Fibroblast of mammary gland (primary cell): Measurements from ENCODE around the gene PDE7B.

Experiments
- DNase-seq: peaks from one replicate; pipeline ENCODE4 v3.0.0-alpha.2; 2010; ENCODE audit warnings: low read depth
- H3K4me3 ChIP-seq: 2 replicates; pipeline ENCODE4 v1.5.1; 2011; ENCODE audit warnings: low read depth, mild to moderate bottlenecking, low read length, moderate library complexity; ENCODE audit not compliant: control insufficient read depth
- TF ChIP-seq, protein P1 (sequence below): conservative IDR thresholded peaks from 2 replicates; pipeline ENCODE4 v1.5.1; 2011; ENCODE audit warnings: low read depth, low read length, inconsistent platforms; ENCODE audit not compliant: control insufficient read depth, insufficient read depth

The PDE7B gene

DNA sequence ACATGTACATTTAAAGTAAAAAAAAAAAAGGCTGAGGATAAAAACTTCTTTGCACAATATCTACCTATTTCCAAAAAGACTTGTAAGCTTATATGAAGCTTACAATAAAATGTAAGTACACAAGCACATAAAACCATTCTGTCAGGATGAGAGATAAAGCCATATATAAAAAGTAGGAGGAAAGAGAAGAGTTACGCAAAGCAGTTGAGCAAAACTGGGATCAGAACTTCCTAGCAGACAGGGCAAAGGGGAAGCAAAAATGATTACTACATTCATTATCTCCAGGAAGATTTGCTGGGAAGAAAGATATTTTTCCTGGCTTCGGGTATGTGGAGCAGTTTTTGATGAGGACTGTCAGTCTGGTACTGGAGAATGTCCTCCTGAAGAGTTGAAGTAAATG, 200.5 kb downstream of the PDE7B start:
- TF ChIP-seq, protein P1, sequence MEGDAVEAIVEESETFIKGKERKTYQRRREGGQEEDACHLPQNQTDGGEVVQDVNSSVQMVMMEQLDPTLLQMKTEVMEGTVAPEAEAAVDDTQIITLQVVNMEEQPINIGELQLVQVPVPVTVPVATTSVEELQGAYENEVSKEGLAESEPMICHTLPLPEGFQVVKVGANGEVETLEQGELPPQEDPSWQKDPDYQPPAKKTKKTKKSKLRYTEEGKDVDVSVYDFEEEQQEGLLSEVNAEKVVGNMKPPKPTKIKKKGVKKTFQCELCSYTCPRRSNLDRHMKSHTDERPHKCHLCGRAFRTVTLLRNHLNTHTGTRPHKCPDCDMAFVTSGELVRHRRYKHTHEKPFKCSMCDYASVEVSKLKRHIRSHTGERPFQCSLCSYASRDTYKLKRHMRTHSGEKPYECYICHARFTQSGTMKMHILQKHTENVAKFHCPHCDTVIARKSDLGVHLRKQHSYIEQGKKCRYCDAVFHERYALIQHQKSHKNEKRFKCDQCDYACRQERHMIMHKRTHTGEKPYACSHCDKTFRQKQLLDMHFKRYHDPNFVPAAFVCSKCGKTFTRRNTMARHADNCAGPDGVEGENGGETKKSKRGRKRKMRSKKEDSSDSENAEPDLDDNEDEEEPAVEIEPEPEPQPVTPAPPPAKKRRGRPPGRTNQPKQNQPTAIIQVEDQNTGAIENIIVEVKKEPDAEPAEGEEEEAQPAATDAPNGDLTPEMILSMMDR = no peak
- DNase-seq = no peak
- H3K4me3 ChIP-seq = no peak overlapping the region

GRCh38 chr6:136058852-136059251, 207.4 kb downstream of the PDE7B start:
- DNase-seq = no peak
- TF ChIP-seq, protein P1 = no peak
- no peak overlapping the region for H3K4me3 ChIP-seq

GRCh38 chr6:136059308-136059707, 207.8 kb downstream of the PDE7B start:
- TF ChIP-seq, protein P1 = no peak
- H3K4me3 ChIP-seq = no peak overlapping the region
- DNase-seq = no peak

GRCh38 chr6:136060052-136060451, 208.6 kb downstream of the PDE7B start:
- no peak for DNase-seq
- TF ChIP-seq, protein P1 = no peak

DNA sequence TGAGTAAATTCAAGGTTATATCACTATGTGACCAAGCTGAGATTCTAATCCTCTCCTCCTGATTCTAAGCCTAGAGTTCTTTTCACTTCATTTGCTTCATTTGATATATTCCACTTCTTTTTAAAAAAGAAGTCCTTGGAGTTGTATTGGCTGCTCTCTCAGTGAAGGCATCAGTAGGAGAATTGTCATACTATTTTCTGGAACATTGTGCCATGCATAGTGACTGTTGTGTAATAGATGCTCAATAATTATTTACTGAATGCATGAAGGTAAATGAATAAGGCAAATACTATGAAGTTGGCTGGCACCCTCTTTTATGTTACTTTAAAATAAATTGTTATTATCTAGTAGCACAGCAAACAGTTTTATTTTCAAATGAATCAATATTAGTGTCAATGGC, 209.3 kb downstream of the PDE7B start:
- no peak overlapping the region for H3K4me3 ChIP-seq
- DNase-seq = no peak
- TF ChIP-seq, protein P1 = no peak

More at GRCh38 chr6:136060052-136060451, 208.6 kb downstream of the PDE7B start:
- no peak overlapping the region for H3K4me3 ChIP-seq

DNA sequence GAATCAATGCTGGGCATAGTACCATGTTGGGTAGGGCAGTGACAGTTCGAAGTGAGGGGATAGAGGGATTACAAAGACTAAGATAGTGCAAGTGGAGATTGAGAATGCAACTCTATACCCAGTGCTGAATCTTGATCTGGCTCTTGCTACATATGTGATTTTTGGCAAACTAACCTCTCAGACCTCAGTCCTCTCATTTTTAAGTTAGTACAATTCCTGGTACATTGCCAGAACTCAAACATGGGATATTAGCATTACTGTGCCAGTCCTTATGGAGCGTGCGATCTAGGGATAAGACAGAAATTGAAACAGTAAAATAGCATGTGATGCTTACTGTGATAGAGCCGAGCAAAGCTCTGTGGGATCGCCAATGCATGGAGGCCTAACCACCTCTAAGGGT, 210.2 kb downstream of the PDE7B start:
- no peak for DNase-seq
- TF ChIP-seq, protein P1 = no peak
- H3K4me3 ChIP-seq = no peak overlapping the region

DNA sequence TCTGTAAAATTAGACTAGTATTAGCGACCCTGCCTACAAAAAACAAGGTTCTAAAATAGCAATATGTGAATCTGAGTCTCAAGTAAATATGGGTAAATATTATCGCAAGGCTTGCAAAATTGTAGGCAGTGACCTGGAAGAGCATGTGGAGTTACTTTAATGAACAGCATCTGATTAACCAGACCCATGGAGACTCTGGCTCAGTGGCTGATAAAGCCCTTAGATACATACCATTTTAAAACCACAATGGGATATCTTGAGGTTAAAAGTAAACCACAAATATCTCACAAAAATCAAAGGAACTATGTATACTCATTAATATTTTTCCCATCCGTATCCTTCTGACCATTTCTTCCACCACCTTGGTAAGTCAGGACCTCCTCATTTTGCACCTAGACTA, 211.6 kb downstream of the PDE7B start:
- no peak overlapping the region for H3K4me3 ChIP-seq
- TF ChIP-seq, protein P1 = no peak
- peak; percentile 59 for DNase-seq
